Measurements from ENCODE around the gene MYO3B. TPM values are rescaled to one million over a fixed set of nuclear protein-coding genes. Genes with fewer than 3 reads are reported as not detected.

MYO3B gene
- polyA plus RNA-seq, 1 of the 3 experiments (the other 2 are of a cell fraction), result not detected

GRCh38 chr2:170464268-170464667 lies 286.3 kb downstream of the MYO3B start (continued):
- TF ChIP-seq, protein P1, sequence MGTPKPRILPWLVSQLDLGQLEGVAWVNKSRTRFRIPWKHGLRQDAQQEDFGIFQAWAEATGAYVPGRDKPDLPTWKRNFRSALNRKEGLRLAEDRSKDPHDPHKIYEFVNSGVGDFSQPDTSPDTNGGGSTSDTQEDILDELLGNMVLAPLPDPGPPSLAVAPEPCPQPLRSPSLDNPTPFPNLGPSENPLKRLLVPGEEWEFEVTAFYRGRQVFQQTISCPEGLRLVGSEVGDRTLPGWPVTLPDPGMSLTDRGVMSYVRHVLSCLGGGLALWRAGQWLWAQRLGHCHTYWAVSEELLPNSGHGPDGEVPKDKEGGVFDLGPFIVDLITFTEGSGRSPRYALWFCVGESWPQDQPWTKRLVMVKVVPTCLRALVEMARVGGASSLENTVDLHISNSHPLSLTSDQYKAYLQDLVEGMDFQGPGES (IDR thresholded peaks at IDR 0.05; ENCODE audit: low read depth, low read length), result no peak

GRCh38 chr2:170465241-170465640 lies 287.3 kb downstream of the MYO3B start:
- no peaks in the 10 kb centered on the region for H3F3A ChIP-seq (replicated peaks; ENCODE audit: insufficient read depth)
- no peak for DNase-seq
- H3K36me3 ChIP-seq (replicated peaks in 1 of 2; ENCODE audit: control insufficient read depth in 1 of 2, insufficient read depth in 2 of 2, low read length in 1 of 2), result no peaks in the 10 kb centered on the region
- no peaks in the 10 kb centered on the region for H3K27me3 ChIP-seq (ENCODE audit: insufficient read depth)
- H3K9me3 ChIP-seq, result no peaks in the 10 kb centered on the region
- no peaks in the 10 kb centered on the region for H3K9me2 ChIP-seq
- no peaks in the 10 kb centered on the region for H3K79me2 ChIP-seq (ENCODE audit: insufficient read depth)
- WGBS (ENCODE audit: low lambda C conversion rate), result 14% methylated on average over 4 of the region's 4 CpGs
- H2AFZ ChIP-seq (ENCODE audit: low read depth), result no peak overlapping the region
- H3K4me1 ChIP-seq (ENCODE audit: control insufficient read depth in 1 of 2, insufficient read depth in 2 of 2, low read depth in 1 of 2, low read length in 1 of 2), result no peaks in the 10 kb centered on the region
- H3K4me2 ChIP-seq, result no peak overlapping the region
- ChIA-PET CTCF (interaction anchor here (1.5 kb wide), 1 partner anchor 351 kb away, joined by 3 read pairs; no protein-coding TSS in a partner anchor), POLR2A (no interaction called here)
- H4K20me1 ChIP-seq (ENCODE audit: insufficient read depth), result no peaks in the 10 kb centered on the region
- TF ChIP-seq FOSL2 (IDR thresholded peaks at IDR 0.05; ENCODE audit: borderline replicate concordance, low read depth) (no peak), NFIC (IDR thresholded peaks at IDR 0.05; ENCODE audit: borderline replicate concordance) (no peak), GATA2 (CRISPR knock-in tag; IDR thresholded peaks at IDR 0.05) (no peak), YY1 (IDR thresholded peaks at IDR 0.05; ENCODE audit: low read depth) (no peak), TAF1 (IDR thresholded peaks at IDR 0.05; ENCODE audit: borderline replicate concordance, low read depth, low read length) (no peak), POLR2AphosphoS5 (IDR thresholded peaks at IDR 0.05; ENCODE audit: low read depth, low read length) (no peak), JUND (IDR thresholded peaks at IDR 0.05) (no peak), SIN3A (IDR thresholded peaks at IDR 0.05; ENCODE audit: borderline replicate concordance, low read depth, low read length) (no peak), EP300 (IDR thresholded peaks at IDR 0.05; ENCODE audit: borderline replicate concordance in 1 of 2, low read depth in 1 of 2, low read length in 1 of 2) (no peak), CHD2 (IDR thresholded peaks at IDR 0.05; ENCODE audit: low read length, partially characterized antibody) (no peak), RXRA (IDR thresholded peaks at IDR 0.05; ENCODE audit: borderline replicate concordance, low read depth) (no peak), MAX (IDR thresholded peaks at IDR 0.05; ENCODE audit: low read depth) (no peak), FOXJ3 (CRISPR knock-in tag; IDR thresholded peaks at IDR 0.05) (no peak), RFX5 (IDR thresholded peaks at IDR 0.05; ENCODE audit: low read length) (no peak), MEF2A (IDR thresholded peaks at IDR 0.05; ENCODE audit: borderline replicate concordance, low read depth) (no peak), USF1 (IDR thresholded peaks at IDR 0.05; ENCODE audit: borderline replicate concordance, low read depth) (no peak), SMC3 (IDR thresholded peaks at IDR 0.05; ENCODE audit: low read depth, low read length) (no peak)
- H3K9ac ChIP-seq, result no peak overlapping the region
- H3K4me3 ChIP-seq (ENCODE audit: low read depth in 2 of 2, low read length in 1 of 2), result no peak overlapping the region
- no peak overlapping the region for H3K27ac ChIP-seq (ENCODE audit: low read depth in 2 of 2, low read length in 1 of 2)

All from SK-N-SH (cell line).